Stimulated activated CD8-positive, alpha-beta memory T cell treated with anti-CD3 and anti-CD28 coated beads, Interleukin-12 subunit alpha, Interleukin-12 subunit beta, amount 100 ng/mL, for 4 hours (primary cell): Measurements from ENCODE around the gene EFCAB6.

ENCODE experiments used
- DNase-seq: peaks from one replicate; pipeline ENCODE4 v3.0.0-alpha.2; 2020; ENCODE audit warnings: low read depth

Gene EFCAB6

GRCh38 chr22:43848366-43849171 is 36.5 kb upstream of the EFCAB6 start:
- DNase-seq = no peak

- no peak for DNase-seq
Observed at GRCh38 chr22:43847376-43848289, 35.5 kb upstream of the EFCAB6 start.

- DNase-seq = no peak
Observed at GRCh38 chr22:43846966-43847365, 34.9 kb upstream of the EFCAB6 start.

GRCh38 chr22:43845981-43846380 is 33.9 kb upstream of the EFCAB6 start:
- DNase-seq = no peak

GRCh38 chr22:43844560-43845545 is 32.7 kb upstream of the EFCAB6 start:
- DNase-seq = no peak

- no peak for DNase-seq
Observed at GRCh38 chr22:43843783-43844530, 31.9 kb upstream of the EFCAB6 start.

- DNase-seq = no peak
Observed at GRCh38 chr22:43841742-43842141, 29.6 kb upstream of the EFCAB6 start.

- DNase-seq = no peak
Observed at GRCh38 chr22:43840851-43841250, 28.7 kb upstream of the EFCAB6 start.

- no peak for DNase-seq
Observed at GRCh38 chr22:43840431-43840830, 28.3 kb upstream of the EFCAB6 start.

- DNase-seq = no peak
Observed at GRCh38 chr22:43839781-43840180, 27.7 kb upstream of the EFCAB6 start.

GRCh38 chr22:43838571-43839307 is 26.6 kb upstream of the EFCAB6 start:
- no peak for DNase-seq

GRCh38 chr22:43838161-43838560 is 26.1 kb upstream of the EFCAB6 start:
- DNase-seq = no peak

- no peak for DNase-seq
Observed at GRCh38 chr22:43837666-43838065, 25.6 kb upstream of the EFCAB6 start.

GRCh38 chr22:43835736-43836135 is 23.6 kb upstream of the EFCAB6 start:
- no peak for DNase-seq

GRCh38 chr22:43835166-43835565 is 23.1 kb upstream of the EFCAB6 start:
- no peak for DNase-seq

GRCh38 chr22:43833286-43834240 is 21.5 kb upstream of the EFCAB6 start:
- no peak for DNase-seq

- no peak for DNase-seq
Observed at GRCh38 chr22:43832393-43833265, 20.5 kb upstream of the EFCAB6 start.
